Endothelial cell of umbilical vein (primary cell): ENCODE data around the gene ASB10. TPM values are rescaled to one million over a fixed set of nuclear protein-coding genes. Genes with fewer than 3 reads are reported as not detected.

Experiments
- BruUV-seq: library from RNA; stranded (reverse); fragments of 400-500 nt; replicated peaks from 2 replicates; lab custom pipeline; 2021; lab: Mats Ljungman, UMichigan
- CTCF ChIA-PET: fragments of 300-600, 350-600 bp; sonication (Branson Sonifier 250); formaldehyde crosslinking; loops from one replicate; lab custom pipeline; 2021; ENCODE audit warnings: antibody characterized with exemption, inconsistent platforms; lab: Charles Lee
- POLR2A ChIA-PET: fragments of 300-600, 350-600 bp; sonication (Branson Sonifier 250); formaldehyde crosslinking; loops from one replicate; lab custom pipeline; 2021; ENCODE audit warnings: antibody characterized with exemption, inconsistent platforms; lab: Charles Lee
- DNase-seq: peaks from one replicate; pipeline ENCODE4 v3.0.0-alpha.2; 2011; ENCODE audit warnings: low read depth, low spot score
- FAIRE-seq: peaks from 2 replicates; lab custom pipeline; 2011; peaks lifted over from hg19 to GRCh38; lab: Jason Lieb, UNC
- H2AFZ ChIP-seq: 2 replicates; pipeline ENCODE4 v1.6.0; 2012; ENCODE audit warnings: low read depth, low read length, control low read depth, inconsistent platforms
- H3K27ac ChIP-seq: 2 replicates; pipeline ENCODE4 v1.5.1; 2011; ENCODE audit warnings: low read depth, mild to moderate bottlenecking, control low read depth, low read length, moderate library complexity; ENCODE audit not compliant: insufficient read depth
- H3K27me3 ChIP-seq, 2 experiments: 2 replicates each; pipeline versions ENCODE4 v1.6.0 to v1.6.1; 2011; ENCODE audit warnings: low read length in 2 of 2, mixed read lengths in 1 of 2; ENCODE audit not compliant: control insufficient read depth in 2 of 2, insufficient read depth in 2 of 2
- H3K36me3 ChIP-seq, 2 experiments: 2 replicates in 1 of 2; 3 replicates in 1 of 2; pipeline ENCODE4 v1.5.1; 2011; ENCODE audit warnings: low read length in 2 of 2, mild to moderate bottlenecking in 1 of 2, moderate library complexity in 1 of 2; ENCODE audit not compliant: control insufficient read depth in 2 of 2, insufficient read depth in 2 of 2; ENCODE audit errors: extremely low read depth in 1 of 2
- H3K4me1 ChIP-seq: 3 replicates; pipeline ENCODE4 v1.5.1; 2011; ENCODE audit warnings: mild to moderate bottlenecking, low read length; ENCODE audit not compliant: control insufficient read depth, insufficient read depth; ENCODE audit errors: extremely low read depth
- H3K4me2 ChIP-seq: 2 replicates; pipeline ENCODE4 v1.6.1; 2011; ENCODE audit warnings: low read length, control low read depth, mixed read lengths; ENCODE audit not compliant: insufficient read depth
- H3K4me3 ChIP-seq, 3 experiments: fragments of 200-600 bp in 1 of 3; sonication (generic), shearing (Covaris generic) in 1 of 3; replicated peaks in 1 of 3; 2 replicates each; pipeline ENCODE4 v1.5.1; 2011 to 2016; ENCODE audit warnings: control low read depth in 3 of 3, low read length in 3 of 3, mild to moderate bottlenecking in 2 of 3, inconsistent platforms in 1 of 3, low read depth in 1 of 3, moderate library complexity in 1 of 3; ENCODE audit not compliant: insufficient read depth in 1 of 3
- H3K79me2 ChIP-seq: 2 replicates; pipeline ENCODE4 v1.6.0; 2012; ENCODE audit warnings: low read length, inconsistent platforms; ENCODE audit not compliant: control insufficient read depth, insufficient read depth
- H3K9ac ChIP-seq: replicated peaks from 2 replicates; pipeline ENCODE3; 2011; ENCODE audit warnings: low read length, control low read depth; ENCODE audit not compliant: insufficient read depth; ENCODE audit errors: extremely low read depth
- H3K9me1 ChIP-seq: replicated peaks from 3 replicates; pipeline ENCODE4 v1.6.0; 2011; ENCODE audit warnings: mild to moderate bottlenecking, low read length; ENCODE audit not compliant: control insufficient read depth, insufficient read depth; ENCODE audit errors: extremely low read depth
- H3K9me3 ChIP-seq: replicated peaks from 2 replicates; pipeline ENCODE4 v1.5.1; 2012; ENCODE audit warnings: low read length, inconsistent platforms; ENCODE audit not compliant: control insufficient read depth, insufficient read depth
- H4K20me1 ChIP-seq: replicated peaks from 2 replicates; pipeline ENCODE3; 2011; ENCODE audit warnings: mild to moderate bottlenecking, low read length; ENCODE audit not compliant: control insufficient read depth, insufficient read depth; ENCODE audit errors: extremely low read depth
- EZH2 ChIP-seq: IDR thresholded peaks from 2 replicates; pipeline ENCODE4 v1.6.1; 2012; ENCODE audit warnings: borderline replicate concordance, low read depth, mild to moderate bottlenecking, moderate library complexity, low read length, inconsistent platforms; ENCODE audit not compliant: severe bottlenecking
- FOS ChIP-seq: IDR thresholded peaks from 2 replicates; pipeline ENCODE4 v1.6.1; 2011; ENCODE audit warnings: mild to moderate bottlenecking, low read length, moderate library complexity, borderline replicate concordance; ENCODE audit not compliant: insufficient read depth
- GATA2 ChIP-seq: IDR thresholded peaks from 2 replicates; pipeline ENCODE4 v1.7.0; 2011; ENCODE audit warnings: low read depth, mild to moderate bottlenecking, moderate library complexity, mixed read lengths, low read length; ENCODE audit not compliant: insufficient read length, insufficient read depth
- JUN ChIP-seq: IDR thresholded peaks from 2 replicates; pipeline ENCODE4 v1.6.1; 2011; ENCODE audit warnings: borderline replicate concordance, low read depth; ENCODE audit not compliant: insufficient read length, insufficient read depth
- MAX ChIP-seq: IDR thresholded peaks from 2 replicates; pipeline ENCODE4 v1.6.1; 2011; ENCODE audit not compliant: insufficient read depth, insufficient read length
- MYC ChIP-seq: IDR thresholded peaks from one replicate; pipeline ENCODE4 v1.6.1; 2011; ENCODE audit warnings: mild to moderate bottlenecking, low read depth, low read length
- POLR2A ChIP-seq: IDR thresholded peaks from 2 replicates; pipeline ENCODE4 v1.6.1; 2012; ENCODE audit warnings: low read depth, mild to moderate bottlenecking, control low read depth, low read length
- POLR2AphosphoS5 ChIP-seq: IDR thresholded peaks from 2 replicates; pipeline ENCODE4 v1.6.1; 2012; ENCODE audit warnings: low read depth, mild to moderate bottlenecking, control low read depth, low read length, moderate library complexity; ENCODE audit not compliant: insufficient read depth
- dilution Hi-C: fragments of 300-500 bp; cut with MboI; formaldehyde crosslinking; loops from one replicate; pipeline ENCODE4 v1.15.0; 2019; ENCODE audit warnings: low sequenced_read_pairs; ENCODE audit not compliant: extremely low pct_ligation_motif_present
- intact Hi-C: fragments of 100-400 bp; cut with micrococcal nuclease; formaldehyde crosslinking; loops from one replicate; pipeline ENCODE4 v1.10.0; 2022
- polyA plus RNA-seq, 4 experiments: library from polyadenylated mRNA; depleted of rRNA in 3 of 4; stranded (reverse) in 3 of 4; unstranded in 1 of 4; fragments of >200 nt; gene quantifications; 2 replicates each; pipeline versions ENCODE4 v1.2.1 to v1.2.3, GENCODE V29; 2011 to 2012; ENCODE audit warnings: missing spikeins in 1 of 4
- total RNA-seq: library from RNA; stranded (reverse); gene quantifications from 2 replicates; pipeline ENCODE4 v1.2.3, GENCODE V29; 2021
- TF ChIP-seq, protein P1 (sequence below), 2 donors: IDR thresholded peaks; 1 replicate in 1 of 2; 2 replicates in 1 of 2; pipeline ENCODE4 v1.5.1; 2011; ENCODE audit warnings: low read length in 2 of 2, mild to moderate bottlenecking in 2 of 2, moderate library complexity in 2 of 2, control low read depth in 1 of 2, inconsistent platforms in 1 of 2, low read depth in 1 of 2; ENCODE audit not compliant: insufficient read depth in 1 of 2; ENCODE audit errors: extremely low read depth in 1 of 2

Gene ASB10
- total and polyA plus RNA-seq, 2 donors (not counting 3 experiments of a cell fraction or from before 2014, with no cell fraction given), result not detected

- Histone ChIP-seq H3K36me3 (no peaks in the 10 kb centered on the region), H3K4me2 (no peak overlapping the region), H3K27ac (no peak overlapping the region), H3K79me2 (no peaks in the 10 kb centered on the region), H2AFZ (no peak overlapping the region), H3K27me3 (peaks cover 38 to 52% of the 10 kb centered on the region in 2 experiments), H3K9me3 (no peaks in the 10 kb centered on the region), H3K9me1 (no peaks in the 10 kb centered on the region), H3K4me1 (peaks cover 5% of the 10 kb centered on the region), H3K9ac (no peak overlapping the region), H4K20me1 (no peaks in the 10 kb centered on the region), H3K4me3 (no peak overlapping the region)
- BruUV-seq, result no TSS peak
- ChIA-PET POLR2A (no interaction called here), CTCF (interaction anchor here (0.7 to 2.0 kb wide), 3 partner anchors 14 to 38 kb away, joined by 3 to 5 read pairs (median 4); no protein-coding TSS in a partner anchor)
- intact Hi-C loops, result no loop called here
- no peak for TF ChIP-seq MYC
- no peak for TF ChIP-seq POLR2AphosphoS5
- TF ChIP-seq FOS, result no peak
- TF ChIP-seq, protein P1, sequence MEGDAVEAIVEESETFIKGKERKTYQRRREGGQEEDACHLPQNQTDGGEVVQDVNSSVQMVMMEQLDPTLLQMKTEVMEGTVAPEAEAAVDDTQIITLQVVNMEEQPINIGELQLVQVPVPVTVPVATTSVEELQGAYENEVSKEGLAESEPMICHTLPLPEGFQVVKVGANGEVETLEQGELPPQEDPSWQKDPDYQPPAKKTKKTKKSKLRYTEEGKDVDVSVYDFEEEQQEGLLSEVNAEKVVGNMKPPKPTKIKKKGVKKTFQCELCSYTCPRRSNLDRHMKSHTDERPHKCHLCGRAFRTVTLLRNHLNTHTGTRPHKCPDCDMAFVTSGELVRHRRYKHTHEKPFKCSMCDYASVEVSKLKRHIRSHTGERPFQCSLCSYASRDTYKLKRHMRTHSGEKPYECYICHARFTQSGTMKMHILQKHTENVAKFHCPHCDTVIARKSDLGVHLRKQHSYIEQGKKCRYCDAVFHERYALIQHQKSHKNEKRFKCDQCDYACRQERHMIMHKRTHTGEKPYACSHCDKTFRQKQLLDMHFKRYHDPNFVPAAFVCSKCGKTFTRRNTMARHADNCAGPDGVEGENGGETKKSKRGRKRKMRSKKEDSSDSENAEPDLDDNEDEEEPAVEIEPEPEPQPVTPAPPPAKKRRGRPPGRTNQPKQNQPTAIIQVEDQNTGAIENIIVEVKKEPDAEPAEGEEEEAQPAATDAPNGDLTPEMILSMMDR (IDR thresholded peaks at IDR 0.05; ENCODE audit: extremely low read depth in 1 of 2, insufficient read depth in 1 of 2, low read depth in 1 of 2, low read length in 2 of 2), result no peak
- no peak for TF ChIP-seq POLR2A
- TF ChIP-seq EZH2, result no peak
- no peak for TF ChIP-seq MAX
- no peak for TF ChIP-seq JUN
- no peak for TF ChIP-seq GATA2
- DNase-seq (no peak), FAIRE-seq (no peak)
- dilution Hi-C loops, result no loop called here
Measured at GRCh38 chr7:151161757-151162156, 25.3 kb downstream of the ASB10 start.
